Metanephros (tissue), 2 donors: ENCODE results near the gene LAMA1. TPM values are rescaled to one million over a fixed set of nuclear protein-coding genes. Genes with fewer than 3 reads are reported as not detected.

Source experiments
- small RNA-seq: library from RNA; depleted of rRNA; stranded (forward); fragments of <200 nt; gene quantifications from one replicate; pipeline ENCODE3, GENCODE V24; 2014; ENCODE audit warnings: low replicate concordance
- total RNA-seq: library from RNA; depleted of rRNA; stranded (reverse); fragments of >200 nt; gene quantifications from one replicate; pipeline ENCODE4 v1.2.3, GENCODE V29; 2014

LAMA1 gene
- total RNA-seq: 63.7 TPM

GRCh38 chr18:7117390-7118355, at the start of gene LAMA1:
Gene LAMA1, minus strand, starts transcription at chr18:7117797. Its CDS starts 77 bp downstream, at chr18:7117720.

Small RNA genes within 50 kb of the gene (small RNA-seq; reads per million reads assigned to genes)
- gene RNU6-916P: not detected

Other genes starting within 250 kb of the LAMA1 start
- 6.4 TPM for gene LRRC30, start 113.3 kb upstream of the LAMA1 start, total RNA-seq